ENCODE data around the gene CYP4F22.
"Not testable (repeated sequence)": the region's sequence is repeated elsewhere in the genome, so short reads cannot be mapped to it uniquely, and the experiment has no call there.

Gene CYP4F22

DNA sequence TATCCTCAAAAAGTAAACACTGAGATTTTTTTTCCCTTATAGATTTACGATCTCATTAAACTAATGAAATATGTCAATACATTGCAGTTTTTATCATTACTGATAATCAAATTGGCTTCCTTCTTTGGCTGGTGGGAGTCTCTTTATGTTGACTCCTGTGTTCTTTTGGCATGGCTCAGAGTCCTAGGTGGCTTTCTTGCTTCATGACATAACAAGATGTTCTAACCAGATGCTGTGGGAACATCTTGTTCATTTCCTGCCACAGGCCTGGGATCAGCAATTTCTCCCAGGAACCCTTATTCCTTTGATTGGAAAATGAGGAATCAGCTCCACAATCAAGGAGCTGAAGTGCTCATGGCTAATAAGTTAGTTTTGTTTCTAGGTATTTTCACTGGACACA lies 13.2 kb upstream of the CYP4F22 start:
- no peak for DNase-seq

GRCh38 chr19:15498156-15498858 lies 10.0 kb upstream of the CYP4F22 start:
- DNase-seq = no peak

- no peak for DNase-seq
These were observed 9.4 kb upstream of the CYP4F22 start for GRCh38 chr19:15498910-15499309.

DNA sequence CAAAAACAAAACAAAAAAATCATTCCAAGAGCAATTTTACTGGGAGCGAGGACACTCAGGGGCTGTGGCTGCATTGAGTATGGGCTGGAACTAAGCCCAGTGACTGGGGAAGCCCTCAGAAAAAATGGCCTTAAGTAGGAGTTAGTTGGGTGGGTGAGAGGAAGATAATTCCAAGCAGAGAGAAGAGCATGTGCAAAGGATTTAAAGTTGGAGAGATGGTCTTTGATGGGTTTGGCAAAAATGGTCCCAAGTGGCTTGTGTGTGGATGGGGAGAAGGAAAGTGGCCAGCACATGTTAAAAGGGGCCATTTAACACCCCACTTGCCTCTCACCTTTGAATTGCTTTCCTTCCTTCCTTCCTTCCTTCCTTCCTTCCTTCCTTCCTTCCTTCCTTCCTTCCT lies 6.7 kb upstream of the CYP4F22 start:
- DNase-seq = no peak

DNA sequence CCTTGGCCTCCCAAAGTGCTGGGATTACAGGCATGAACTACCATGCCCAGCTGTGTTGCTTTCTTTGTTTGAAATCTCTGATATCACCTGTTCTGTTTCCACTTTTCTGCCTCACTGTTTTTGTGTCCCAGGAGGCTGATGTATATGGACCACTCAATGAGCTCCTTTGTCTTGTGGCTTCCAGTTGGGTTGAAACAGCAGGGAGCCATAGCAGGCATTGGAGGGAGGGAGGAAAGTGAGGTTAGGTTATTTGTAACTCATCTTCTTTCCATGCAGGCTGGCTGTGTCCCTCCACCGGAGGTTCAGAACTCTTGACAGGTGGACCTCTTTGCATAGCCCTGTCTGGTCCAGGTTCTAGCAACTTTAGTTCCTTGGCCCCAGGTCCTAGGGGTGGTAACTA lies 6.1 kb upstream of the CYP4F22 start:
- no peak for DNase-seq

DNA sequence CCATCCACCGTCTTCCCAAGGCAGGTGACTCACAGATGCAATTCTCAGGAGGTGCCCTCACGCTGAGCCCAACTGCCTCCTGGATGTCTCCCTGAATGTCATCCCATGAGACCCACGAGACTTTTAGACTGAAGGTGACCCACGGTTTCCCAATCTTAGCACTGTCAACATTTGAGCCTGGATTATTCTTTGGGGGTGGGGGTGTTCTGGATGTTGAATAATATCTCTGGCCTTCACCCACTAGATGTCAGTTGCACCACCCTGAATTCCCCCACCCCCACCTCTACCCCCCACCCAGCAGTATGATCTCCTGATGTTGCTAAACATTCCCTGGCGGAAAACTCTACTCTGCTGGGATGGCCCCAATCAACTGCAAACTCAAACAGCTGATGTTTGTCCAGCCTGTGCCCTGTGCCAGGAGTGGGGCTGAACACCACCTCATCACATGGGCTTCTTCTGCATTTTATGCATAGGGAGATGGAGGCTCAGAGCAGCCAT lies 2.2 kb upstream of the CYP4F22 start:
- DNase-seq = no peak

DNA sequence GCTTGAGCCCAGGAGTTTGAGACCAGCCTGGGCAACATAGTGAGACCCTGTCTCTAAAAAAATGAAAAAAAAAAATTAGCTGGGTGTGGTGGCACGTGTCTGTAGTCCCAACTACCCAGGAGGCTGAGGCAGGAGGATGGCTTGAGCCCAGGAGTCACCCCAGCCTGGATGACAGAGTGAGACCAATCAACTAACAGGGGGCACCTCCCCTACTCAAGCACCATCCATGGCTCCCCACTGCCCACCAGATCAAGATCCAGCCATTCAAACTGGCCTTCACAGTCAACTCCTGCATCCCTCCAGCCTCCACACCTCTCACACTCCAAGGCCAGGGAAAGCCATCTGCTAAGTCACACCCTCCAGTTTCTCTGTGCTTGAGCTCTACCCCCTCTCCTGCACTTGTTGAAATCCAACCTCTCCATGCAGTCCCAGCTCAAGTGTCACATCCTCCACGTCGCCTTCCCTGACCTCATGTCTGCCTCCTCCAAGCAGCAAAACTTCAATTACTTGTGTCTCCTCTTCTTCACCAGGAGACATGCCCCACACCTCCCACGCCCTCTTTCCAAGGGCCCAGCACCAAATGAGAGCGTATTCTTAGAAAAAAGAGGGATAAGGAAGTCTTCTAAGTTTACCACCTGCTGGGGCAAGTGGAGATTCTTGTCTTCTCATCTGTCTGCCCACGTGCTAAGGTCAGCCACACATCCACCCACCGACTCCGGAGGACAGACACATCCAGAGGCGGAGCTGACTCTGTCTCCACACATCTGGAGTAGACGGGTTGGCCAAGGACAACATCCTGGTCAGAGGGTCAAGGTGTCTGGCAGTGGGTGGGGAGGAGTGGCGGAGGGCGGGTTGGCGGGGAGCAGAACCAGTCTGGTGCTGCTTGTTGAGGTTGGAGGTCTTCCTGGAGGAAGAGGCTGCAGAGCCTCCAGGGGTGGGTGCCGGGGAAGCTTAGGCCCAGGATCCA lies 974 bp upstream of the CYP4F22 start:
- no peak for DNase-seq

- DNase-seq = no peak
These were observed 3.5 kb downstream of the CYP4F22 start for GRCh38 chr19:15511671-15512424.

DNA sequence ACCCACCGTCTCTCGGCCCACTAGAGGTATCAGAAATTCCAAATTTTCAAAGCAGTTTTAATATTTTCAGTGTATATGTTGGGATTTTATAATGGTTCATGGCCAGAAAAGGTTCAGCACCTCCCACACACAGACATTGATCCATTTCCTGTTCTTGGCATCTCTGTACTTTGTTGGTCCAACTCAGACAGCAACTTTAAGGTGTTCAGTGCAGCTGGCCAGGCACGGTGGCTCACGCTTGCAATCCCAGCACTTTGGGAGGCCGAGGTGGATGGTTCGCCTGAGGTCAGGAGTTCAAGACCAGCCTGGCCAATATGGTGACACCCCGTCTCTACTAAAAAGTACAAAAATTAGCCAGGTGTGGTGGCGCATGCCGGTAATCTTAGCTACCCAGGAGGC lies 6.9 kb downstream of the CYP4F22 start:
- DNase-seq = not testable (repeated sequence)

DNA sequence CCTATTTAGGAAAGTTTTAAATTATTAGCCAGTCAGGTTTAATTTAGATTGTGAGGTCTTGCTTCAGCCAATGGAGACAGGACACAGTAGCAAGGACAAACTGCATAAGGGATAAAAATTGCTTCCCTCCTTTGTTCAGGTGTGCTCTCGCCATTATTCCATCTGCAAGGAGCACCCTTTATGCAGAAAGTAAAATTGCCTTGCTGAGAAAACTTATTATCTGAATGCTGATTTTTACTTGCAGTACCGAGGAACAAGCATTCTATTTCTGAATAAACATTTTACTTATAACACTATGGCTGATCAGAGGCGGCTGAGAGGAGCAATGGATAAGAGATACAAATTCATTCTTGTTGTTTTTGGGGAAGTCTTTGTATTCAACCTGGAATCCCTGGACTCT lies 8.0 kb downstream of the CYP4F22 start:
- DNase-seq = no peak

DNA sequence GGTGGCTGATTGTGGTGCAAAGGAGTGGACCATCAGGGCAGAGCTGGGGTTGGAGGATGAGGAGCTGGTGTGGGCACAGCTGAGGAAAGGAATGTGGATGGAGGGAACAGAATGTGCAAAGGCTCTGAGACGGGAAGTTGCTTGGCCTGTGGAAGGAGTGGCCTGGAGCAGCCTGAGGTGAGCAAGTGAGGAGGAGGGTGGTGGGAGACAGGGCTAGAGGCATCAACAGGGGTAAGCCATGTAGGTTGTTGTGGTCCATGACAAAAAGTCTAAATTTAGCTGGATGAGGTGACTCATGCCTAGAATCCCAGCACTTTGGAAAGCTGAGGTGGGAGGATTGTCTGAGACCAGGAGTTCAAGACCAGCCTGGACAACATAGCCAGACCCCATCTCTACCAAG lies 9.5 kb downstream of the CYP4F22 start:
- no peak for DNase-seq

GRCh38 chr19:15519433-15519976 lies 11.2 kb downstream of the CYP4F22 start:
- DNase-seq = no peak

DNA sequence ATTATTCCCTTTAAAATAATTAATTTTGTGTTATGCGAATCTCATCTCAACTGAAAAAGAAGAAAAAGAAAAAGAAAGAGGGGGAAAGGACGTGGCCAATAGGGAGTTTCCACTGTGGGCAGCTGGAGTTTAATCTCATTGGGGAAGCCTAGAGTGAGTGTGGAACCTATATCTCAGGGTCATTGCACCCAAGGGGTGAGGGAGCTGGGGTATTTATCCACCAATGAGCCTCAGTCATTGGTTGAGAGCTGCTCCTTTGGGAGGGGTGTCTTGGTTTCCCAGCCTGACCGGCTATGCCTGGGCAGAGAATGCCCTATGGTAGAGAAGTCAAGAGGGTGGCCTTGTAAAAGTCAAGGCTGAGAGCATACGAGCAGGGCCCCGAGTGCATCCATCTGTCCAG lies 16.5 kb downstream of the CYP4F22 start:
- DNase-seq = no peak

DNA sequence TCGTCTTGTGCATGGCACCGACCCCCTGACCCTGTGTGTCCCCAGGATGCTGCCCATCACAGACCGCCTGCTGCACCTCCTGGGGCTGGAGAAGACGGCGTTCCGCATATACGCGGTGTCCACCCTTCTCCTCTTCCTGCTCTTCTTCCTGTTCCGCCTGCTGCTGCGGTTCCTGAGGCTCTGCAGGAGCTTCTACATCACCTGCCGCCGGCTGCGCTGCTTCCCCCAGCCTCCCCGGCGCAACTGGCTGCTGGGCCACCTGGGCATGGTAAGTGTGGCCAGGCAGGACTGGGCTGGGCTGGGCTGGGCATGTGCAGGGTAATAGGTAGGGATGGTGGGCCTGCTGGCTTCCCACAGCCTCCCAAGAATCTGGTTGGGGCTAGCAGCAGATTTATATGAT lies 17.0 kb downstream of the CYP4F22 start:
- DNase-seq = no peak

- DNase-seq = no peak
These were observed 18.1 kb downstream of the CYP4F22 start for GRCh38 chr19:15526408-15526807.

DNA sequence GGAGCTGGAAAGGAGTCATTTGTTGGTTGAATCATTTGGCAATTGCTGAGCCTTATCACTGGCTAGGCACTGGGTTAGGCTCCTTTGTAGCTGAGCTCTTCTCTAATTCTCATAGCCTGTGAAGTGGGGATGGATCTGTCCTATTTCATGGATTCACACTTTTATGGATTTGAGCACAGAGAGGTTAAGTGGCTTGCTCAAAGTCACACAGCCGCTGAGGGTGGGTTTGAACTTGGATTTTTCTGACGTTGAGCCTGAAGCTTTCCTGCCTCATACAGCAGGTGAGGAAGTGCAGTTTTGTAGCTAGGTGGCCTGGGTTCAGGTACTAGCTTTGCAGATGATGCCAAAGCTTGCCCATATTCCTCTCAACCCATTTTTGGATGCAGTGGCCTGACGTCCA lies 19.4 kb downstream of the CYP4F22 start:
- no peak for DNase-seq

DNA sequence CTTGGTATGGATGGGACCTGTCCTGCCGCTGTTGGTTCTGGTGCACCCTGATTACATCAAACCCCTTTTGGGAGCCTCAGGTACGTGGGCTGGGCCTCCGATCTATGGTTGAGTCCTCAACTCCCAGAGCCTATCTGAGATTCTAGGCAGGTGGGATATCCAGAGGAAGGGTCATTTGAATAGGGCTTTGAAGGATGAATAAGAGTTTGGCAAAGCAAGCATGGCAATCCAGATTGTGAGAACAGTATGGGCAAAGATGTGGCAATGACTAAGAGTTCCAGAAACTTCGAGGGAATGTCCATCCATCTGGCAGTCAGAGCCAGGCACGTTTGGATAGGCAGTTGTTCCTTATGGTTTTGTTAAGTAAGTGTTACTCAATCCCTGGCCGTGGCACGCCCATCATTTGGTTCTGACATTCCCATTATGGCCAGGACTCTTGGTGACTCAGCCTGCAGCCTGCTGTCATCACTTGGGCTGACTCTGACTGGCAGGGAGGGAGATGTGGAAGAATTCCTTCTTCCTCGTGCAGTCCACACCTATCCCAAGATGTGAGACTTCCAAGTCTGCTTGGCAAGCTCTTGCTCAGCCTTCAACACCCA lies 21.5 kb downstream of the CYP4F22 start:
- DNase-seq = no peak

GRCh38 chr19:15532779-15533521 lies 24.6 kb downstream of the CYP4F22 start:
- DNase-seq = no peak

DNA sequence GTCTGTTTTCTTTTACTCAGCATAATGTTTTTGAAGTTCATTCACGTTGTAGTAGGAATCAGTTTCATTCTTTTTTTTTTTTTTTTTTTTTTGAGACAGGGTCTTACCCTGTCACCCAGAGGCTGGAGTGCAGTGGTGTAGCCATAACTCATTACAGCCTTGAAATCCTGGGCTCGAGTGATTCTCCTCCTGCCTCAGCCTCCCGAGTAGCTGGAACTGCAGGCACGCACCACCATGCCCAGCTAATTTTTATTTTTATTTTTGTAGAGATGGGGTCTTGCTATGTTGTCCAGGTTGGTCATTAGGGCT lies 25.2 kb downstream of the CYP4F22 start:
- not testable (repeated sequence) for DNase-seq

- DNase-seq = no peak
These were observed 26.9 kb downstream of the CYP4F22 start for GRCh38 chr19:15534957-15535864.

GRCh38 chr19:15536350-15536749 lies 28.0 kb downstream of the CYP4F22 start:
- no peak for DNase-seq
